HG03139 (cell line): Measurements from ENCODE around the gene ARMC5.
A peak's percentile ranks its signal among the peaks of the same experiment; 100 is the strongest.
"Not testable (repeated sequence)": the region's sequence is repeated elsewhere in the genome, so short reads cannot be mapped to it uniquely, and the experiment has no call there.

Experiments
- ATAC-seq: cut with Tn5 transposase; IDR thresholded peaks from one replicate; pipeline ENCODE4 v1.9.1; 2021; ENCODE audit not compliant: unreplicated experiment

Gene ARMC5

DNA sequence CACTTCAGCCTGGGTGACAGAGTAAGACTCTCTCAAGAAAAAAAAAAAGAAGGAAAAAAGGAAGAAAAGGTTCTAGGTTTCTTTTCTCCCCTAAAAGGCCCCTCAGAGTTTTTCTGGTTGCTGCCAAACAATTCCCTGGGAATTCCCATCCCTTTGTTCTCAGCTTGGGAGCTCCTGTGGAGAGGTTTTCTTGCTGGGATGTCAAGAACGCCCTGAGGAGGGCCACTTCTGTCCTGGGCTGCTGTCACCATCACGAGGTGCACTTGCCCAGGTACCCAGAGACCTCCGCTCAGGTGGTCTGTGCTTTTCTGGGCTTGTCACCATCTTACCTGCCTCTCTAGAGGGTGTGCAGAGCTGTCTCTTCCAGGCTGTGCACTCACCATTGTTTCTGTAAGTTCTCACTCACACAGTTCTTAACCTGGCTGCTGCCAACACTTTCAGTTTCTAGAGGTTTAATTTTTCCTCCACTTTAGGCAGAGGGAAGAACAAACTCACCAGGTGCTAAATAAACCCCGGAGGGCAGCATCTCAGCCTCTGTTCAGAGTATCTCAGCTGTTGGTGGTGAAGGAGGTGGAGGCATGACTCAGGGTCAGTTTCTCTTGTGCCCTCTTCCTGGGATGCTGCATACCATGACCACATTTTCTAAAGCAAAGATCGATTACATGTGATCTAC is 28.8 kb upstream of the ARMC5 start:
- no peak for ATAC-seq

DNA sequence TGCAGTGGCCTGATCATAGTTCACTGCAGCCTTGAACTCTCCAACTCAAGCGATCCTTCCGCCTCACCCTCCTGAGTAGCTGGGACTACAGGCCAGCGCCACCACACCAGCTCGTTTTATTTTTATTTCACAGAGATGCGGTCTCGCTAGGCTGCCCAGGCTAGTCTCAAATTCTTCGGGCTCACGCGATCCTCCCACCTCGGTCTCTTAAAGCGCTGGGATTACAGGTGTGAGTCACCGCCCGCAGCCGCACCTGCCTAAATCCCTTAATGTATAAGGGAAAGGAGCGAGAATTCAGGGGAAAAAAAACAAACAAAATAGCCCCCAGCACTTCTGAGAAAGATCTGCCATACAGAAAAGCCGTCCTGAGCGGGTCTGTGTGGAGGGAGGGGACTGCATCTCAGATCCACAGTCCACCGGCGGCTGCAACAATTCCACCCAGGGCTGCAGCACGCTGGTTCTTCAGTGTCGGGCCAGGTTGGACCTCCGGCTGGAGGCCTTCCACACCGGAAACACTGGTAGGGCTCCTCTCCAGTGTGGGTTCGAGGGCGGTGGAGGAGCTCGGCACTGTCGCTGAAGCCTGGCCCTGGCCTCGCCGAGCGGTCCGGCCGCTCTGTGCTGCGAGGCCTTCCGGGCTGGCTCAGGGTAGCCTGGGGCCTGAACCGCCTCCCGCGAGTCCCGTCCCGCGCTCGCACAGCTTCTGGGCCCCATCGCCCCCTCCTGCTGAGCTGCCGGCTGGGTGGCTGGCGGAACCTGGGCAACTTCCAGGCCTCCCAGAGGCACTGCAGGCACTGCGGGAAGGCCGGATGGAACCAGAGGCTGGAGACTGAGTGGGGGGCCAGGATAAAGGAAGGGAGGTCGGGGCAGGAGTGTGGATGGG is 23.7 kb upstream of the ARMC5 start:
- ATAC-seq: no peak

DNA sequence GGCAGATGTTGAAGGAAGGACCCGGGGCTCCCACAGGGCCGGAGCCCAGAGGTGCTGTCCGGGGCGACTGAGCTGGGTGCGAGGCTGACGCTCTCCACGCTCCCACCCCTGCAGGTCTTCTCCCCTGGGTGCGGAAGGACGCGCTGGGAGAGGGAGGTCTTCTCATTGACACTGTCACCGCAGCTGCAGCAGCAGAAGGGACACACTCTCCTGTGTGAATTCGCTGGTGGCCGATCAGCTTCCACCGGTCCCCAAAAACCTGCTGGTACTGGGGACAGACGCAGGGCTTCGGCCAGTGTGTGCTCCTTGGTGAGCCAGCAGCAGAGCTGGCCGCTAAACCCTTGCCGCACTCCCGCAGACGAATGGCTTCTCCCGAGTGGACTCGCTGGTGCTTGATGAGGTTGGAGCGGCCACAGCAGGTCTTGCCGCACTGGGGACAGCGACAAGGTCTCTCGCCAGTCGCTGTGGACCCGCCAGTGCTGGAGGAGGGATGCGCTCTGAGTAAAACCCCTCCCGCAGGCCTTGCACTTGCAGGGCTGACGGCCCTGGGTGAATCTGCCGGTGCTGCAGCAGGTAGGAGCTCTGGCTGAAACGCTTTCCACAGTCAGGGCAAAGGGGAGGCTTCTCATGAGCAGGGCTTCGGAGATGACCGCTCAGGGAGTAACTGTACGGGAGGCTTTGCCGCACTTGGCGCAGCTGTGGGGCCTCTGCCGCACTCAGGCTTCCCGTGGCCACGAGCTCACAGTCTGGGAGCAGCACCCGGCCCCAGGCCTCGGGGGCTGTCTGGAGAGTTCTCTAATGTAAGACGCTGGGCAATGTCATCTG is 22.9 kb upstream of the ARMC5 start:
- no peak for ATAC-seq

DNA sequence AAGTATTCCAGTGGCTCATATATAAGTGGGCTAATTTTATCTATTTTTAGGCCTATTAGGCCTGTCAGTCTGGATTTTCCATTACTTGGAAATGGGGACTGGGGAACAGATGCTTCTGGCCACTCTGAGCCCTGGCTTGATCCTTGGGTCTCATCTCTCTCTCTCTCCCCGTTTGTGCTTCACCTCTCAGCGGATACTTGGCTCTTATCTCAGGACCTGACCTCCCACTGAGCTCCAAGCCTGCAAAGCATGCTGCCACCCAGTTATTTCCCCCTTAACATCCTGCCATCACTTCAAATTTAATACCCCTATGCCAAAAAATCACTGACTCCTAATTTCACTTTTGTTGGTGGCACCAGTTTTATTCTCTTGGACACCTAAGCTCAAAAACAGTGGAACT is 20.9 kb upstream of the ARMC5 start:
- no peak for ATAC-seq

DNA sequence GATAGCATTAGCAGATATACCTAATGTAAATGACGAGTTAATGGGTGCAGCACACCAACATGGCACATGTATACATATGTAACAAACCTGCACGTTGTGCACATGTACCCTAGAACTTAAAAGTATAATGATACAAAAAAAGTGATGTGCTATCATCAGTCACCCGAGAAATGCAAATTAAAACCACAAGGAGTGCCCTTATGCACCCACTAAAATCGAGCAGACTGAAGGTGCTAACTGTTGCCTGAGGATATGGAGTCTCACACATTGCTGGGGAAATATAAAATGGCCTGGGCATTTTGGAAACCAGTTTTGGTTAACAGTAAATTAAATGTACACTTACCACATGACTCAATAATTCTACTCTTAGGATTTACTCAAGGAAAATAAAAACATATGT is 20.3 kb upstream of the ARMC5 start:
- not testable (repeated sequence) for ATAC-seq

DNA sequence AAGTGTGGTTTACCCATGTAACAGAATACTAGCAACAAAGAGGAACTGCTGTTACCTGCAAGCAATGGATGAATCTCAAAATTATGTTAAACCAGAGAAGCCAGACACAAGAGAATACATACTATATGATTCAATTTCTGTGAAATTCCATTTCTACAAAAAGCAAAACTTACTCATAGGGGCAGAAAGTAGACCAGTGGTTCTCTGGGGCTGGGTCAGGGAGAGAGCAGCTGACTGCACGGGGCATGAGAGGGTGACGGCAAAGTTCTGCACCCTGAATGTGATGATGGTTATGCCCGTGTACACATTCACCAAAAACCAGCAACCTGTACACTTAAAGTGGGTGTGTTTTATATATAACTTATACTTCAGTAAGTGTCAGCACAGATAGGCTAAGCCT is 19.8 kb upstream of the ARMC5 start:
- no peak for ATAC-seq

DNA sequence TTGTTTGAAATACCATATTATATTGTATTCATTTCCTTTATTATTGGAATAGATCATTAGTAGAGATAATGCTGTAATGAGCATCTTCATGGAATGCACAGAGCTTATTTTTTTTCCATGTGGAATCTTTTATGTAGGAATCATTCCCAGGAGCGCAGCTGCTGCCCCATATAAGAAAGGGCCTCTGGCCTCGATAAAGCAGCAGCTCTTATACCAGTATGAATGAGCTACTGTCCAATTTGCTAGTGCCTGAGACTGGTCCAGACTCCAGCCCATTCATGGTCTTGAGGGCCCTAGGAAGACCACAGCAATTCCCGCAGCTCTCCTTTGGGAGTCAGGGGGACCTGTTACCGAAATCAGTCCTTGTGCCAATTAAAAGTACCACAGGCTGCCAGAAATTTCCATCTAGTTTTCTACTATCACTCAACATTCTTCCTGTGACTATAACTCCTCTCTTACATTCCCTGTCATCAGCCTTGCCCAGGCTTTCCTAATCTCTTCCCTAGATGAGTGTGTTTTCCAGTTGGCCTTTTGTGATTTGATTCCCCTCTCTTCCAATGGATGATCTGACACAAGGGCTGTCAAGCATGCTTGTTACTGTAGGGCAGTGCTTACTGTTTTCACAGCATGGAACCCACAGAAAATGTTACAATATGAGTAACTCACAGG is 18.7 kb upstream of the ARMC5 start:
- no peak for ATAC-seq

DNA sequence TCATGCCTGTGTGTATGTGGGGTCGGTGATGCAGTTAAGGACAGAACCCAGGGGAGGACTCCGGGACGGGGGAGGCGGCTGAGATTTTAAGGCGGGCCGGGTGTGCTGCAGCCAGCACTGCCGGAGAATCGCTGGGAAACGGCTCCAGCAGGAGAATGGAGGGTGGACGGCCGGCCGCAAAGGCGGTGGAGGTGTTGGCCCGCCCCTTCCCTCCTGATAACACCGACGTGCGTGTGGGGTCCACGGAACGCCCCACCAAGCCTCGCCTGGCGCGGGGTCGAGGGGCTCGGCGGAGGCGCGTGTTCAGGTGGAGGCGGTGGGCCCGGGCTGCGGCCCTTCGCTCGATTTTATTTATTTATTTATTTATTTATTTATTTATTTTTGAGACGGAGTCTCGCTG is 17.3 kb upstream of the ARMC5 start:
- ATAC-seq: no peak

DNA sequence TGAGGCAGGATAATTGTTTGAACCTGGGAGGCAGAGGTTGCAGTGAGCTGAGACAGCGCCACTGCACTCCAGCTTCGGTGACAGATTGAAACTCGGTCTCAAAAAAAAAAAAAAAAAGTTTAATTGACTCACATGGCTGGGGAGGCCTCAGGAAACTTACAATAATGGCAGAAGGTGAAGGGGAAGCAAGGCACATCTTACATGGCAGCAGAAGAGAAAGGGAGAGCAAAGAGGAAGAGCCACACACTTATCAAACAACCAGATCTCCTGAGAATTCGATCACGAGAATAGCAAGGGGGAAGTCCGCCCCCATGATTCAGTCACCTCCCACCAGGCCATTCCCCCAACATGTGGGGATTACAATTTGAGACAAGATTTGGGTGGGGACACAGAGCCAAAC is 13.4 kb upstream of the ARMC5 start:
- ATAC-seq: not testable (repeated sequence)

DNA sequence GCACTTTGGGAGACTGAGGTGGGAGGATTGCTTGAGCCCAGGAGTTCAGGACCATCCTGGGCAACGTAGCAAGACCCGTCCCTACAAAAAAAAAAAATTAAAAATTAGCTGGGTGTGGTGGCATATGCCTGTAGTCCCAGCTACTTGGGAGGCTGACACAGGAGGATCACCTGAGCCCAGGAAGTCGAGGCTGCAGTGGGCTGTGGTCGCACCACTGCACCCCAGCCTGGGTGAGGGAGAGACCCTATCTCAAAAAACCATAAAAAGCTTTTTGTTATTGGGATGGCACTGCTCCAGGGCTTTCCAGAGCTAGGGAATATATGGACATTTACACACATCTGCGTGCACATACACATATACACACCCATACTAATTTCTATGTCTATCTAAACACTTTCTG is 8.1 kb upstream of the ARMC5 start:
- no peak for ATAC-seq

DNA sequence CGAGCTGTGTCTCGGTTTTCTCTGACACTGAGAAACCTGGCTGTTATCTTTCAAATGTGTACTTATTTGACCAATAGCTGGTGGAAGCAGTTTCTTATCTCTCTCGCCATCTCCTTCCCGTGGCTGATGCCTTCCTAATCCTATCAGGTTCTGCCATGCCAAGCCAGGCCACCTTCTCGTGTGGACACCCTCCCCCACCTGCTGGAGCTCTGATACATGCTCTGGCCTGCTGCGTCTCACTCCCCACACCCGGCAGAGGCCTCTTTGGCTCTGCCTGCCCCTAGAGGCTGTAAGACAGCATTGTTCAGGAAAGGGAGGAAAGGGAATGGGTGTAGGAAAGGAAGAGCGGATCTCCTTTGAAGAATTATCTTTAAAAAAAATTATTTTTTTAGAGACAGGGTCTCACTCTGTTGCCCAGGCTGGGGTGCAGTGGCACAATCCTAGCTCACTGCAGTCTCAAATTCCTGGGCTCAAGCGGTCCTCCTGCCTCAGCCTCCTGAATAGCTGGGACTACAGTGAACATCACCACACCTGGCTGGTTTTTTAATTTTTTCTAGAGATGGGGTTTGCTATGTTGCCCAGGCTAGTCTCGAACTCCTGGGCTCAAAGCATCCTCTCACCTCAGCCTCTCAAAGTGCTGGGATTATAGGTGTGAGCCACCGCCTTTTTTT is 7.5 kb upstream of the ARMC5 start:
- no peak for ATAC-seq

DNA sequence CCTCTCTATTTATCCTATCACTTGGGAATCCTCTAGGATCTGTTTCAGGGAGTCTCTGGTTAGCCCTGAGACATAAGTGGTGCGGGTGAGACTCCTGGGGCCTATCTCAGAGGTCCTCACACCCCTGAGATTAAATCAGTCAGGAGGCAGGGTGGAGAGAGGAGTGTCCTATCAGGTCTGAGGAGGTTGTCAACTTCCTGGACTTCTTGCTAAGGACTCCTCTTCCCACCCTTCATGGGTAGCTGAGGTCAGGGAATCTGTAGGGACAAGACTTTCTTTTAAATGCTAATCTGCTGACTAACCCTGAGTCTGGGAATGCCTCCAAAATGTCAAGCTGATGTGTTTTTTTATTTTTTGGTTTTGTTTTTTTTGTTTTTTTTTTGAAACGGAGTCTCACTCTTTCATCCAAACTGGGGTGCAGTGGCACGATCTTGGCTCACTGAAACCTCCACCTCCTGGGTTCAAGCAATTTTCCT is 6.6 kb upstream of the ARMC5 start:
- no peak for ATAC-seq

DNA sequence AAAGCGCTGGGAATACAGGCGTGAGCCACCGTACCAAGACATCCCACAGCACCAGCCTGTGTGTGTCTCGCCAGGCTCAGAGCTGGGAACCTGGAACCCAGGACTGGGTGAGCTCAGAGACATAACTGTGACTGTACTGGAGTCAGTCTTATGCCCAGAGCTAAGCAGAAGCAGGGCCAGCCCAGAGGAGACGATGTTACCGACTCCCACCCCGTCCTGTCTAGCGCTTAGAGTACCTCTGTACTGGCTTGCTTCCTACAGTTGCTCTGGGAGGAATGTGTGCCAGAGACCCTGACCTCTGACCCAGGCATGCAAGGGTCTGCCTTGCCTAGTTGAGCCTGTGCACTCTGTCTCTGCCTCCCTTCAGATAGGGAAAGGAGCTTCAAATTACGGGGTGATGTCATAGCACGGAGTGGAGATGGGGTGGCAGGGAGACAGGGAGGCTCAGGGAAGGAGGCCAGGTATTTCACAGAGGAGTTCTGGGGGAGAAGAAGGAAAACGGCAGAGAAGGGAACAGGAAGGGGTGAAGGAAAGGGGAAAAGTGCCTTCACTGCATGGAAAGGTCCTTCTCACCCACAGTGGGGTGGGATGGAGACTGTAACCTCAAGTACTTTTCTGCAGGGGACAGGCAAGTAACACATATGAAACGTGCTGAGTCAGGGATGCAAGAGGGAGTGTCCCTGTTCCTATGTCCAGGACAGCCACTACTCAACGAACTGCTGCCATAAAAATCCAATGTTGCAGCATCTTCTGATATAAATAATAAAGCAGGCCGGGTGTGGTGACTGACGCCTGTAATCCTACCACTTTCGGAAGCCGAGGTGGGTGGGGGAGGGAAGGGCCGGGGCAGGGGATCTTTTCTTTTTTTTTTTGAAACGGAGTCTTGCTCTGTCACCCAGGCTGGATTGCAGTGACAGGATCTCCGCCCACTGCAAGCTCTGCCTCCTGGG is 5.8 kb upstream of the ARMC5 start:
- no peak for ATAC-seq

DNA sequence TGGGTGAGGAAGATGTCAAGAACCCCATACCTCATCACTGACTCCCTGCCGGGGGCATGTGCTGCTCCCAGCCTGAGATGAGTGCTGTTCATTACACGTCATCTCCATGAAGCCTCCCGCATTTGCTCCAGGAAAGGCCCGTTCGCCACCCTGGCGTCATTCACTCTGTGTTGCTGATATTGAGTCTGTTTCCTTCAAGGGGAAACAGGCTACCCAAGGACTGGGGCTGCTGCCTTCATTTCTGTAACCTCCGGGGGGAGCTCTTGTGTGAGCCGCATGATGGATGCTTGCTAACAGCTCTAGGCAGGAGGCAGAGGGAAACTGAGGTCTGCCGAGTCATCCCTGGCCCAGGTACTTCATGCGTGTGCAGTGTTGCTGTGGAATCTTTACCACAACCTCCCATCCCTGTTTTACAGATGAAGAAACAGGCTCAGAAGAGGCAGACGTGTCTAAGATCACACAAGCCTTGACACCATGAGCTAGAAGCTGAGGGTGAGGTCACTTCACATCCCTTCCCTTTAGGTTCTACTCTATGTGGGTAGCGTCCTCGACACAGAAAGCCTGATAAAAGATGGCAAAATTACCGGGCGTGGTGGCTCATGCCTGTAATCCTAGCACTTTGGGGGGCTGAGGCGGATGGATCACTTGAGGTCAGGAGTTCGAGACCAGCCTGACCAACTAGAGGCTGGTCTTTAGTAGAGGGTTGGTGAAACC is 3.5 kb upstream of the ARMC5 start:
- ATAC-seq: no peak

DNA sequence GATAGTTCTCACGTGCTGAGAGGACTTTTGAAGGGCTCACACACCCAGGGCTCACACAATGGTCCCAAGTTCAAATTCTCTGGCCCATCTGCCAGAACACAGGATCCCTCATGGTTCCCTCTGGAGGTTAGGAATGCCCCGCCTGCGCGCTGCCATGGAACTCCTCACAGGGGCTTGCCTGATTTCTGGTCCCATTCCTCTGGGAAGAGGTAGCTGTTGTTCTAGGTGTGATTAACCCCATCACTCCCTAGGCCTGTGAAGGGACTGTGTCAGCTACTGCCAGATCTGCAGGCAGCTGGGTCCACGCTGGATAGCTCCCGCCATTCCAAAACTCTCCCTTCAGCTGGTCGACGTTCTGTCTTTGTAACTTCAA is 2.3 kb upstream of the ARMC5 start:
- no peak for ATAC-seq

DNA sequence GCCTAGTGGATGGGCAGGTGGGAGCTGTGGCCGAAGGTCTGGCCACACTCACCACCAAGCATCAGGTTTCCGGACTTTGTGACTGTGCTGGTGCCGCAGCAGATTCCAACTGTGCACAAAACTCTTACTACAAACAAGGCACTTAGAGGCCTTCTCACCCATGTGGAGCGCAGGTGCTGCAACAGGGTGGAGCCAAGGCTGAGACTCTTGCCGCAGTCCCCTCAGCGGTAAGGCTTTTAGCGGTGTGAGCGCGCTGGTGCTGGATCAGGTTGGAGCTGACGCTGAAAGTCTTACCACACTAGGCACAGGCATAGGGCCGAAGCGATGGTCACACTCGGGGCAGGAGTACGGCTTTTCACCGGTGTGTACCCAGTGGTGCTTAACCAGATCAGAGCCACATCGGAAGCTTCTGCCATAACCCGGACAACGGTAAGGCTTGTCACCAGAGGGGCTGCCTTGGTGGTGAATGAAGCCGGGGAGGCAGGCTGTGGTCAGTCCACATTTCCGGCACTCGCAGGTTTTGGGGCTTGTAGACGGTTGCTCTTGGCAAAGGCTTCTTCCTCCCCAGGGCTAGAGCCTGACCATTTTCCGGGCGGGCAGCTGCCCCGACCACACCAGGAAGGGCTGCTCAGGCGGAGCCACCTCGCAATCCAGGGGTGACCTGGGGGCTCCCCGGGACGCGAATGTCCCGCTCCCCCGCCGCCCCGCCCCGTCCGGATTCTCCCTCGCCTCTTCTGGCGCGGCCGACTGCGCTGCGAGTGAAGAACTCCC is 1.0 kb upstream of the ARMC5 start:
- ATAC-seq: no peak

DNA sequence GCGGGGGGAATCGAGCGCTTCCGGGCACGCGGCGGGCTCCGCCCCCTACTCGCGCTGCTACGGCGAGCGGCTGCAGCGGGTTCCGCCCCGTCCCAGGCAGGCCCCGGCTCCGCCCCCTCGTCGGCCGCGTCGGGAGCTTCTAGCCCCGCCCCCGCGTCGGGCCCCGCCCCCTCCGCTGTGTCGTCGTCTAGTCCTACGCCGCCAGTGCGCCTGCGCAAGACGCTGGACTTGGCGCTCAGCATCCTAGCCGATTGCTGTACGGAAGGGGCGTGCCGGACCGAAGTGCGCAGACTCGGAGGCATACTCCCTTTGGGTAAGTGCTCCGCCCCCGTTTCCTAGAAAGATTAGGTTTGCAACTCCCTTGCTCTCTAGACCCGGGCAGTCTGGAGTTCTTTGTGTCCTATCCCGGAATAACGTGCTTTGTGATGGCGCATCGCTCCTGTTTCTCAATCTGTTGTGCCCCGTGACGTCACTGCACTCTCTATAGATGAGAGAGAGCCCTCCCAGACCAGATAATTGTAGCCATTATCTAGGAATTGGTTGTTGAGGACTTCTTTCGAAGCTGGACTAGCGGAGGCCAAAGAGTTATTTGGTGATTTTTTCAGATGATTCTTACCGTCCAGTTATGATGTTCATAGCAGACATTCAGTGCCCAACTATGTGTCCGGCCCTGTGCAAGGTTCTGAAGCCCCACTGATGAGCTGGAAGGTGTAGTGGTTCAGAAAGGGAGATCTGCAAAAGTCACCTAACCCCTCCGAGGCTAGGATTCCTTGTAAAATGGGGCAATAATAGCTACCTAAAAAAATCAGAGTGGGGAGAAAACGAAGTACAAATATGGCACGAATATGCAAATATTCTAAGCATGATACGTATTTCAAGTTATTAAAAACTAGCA is 633 bp downstream of the ARMC5 start:
- ATAC-seq: peak; percentile 57
